Stimulated activated CD4-positive, alpha-beta T cell treated with anti-CD3 and anti-CD28 coated beads, TNF-alpha, amount 100 ng/mL, for 48 hours (primary cell): ENCODE measurements around the gene RBM33.

Experiments used
- DNase-seq, 3 donors: peaks; one replicate each; pipeline ENCODE4 v3.0.0-alpha.2; 2020; ENCODE audit warnings: low read depth in 3 of 3

The RBM33 gene

GRCh38 chr7:155824227-155824886, 179.9 kb downstream of the RBM33 start:
- no peak for DNase-seq

GRCh38 chr7:155825336-155825735, 180.9 kb downstream of the RBM33 start:
- no peak for DNase-seq

GRCh38 chr7:155829796-155830470, 185.5 kb downstream of the RBM33 start:
- no peak for DNase-seq
